A204.1 (cell line): Measurements from ENCODE around the gene PRPF8.
A peak's percentile ranks its signal among the peaks of the same experiment; 100 is the strongest.
"Not testable (repeated sequence)": the region's sequence is repeated elsewhere in the genome, so short reads cannot be mapped to it uniquely, and the experiment has no call there.

ENCODE experiments used
- FAIRE-seq: peaks from 2 replicates; lab custom pipeline; 2012; peaks lifted over from hg19 to GRCh38; lab: Jason Lieb, UNC

The PRPF8 gene

GRCh38 chr17:1716076-1716911 lies 31.6 kb upstream of the PRPF8 start:
- peak; percentile 99 for FAIRE-seq

- no peak for FAIRE-seq
These were observed 31.1 kb upstream of the PRPF8 start for GRCh38 chr17:1715803-1716075.

GRCh38 chr17:1714980-1715802 lies 30.5 kb upstream of the PRPF8 start:
- peak; percentile 16 for FAIRE-seq

- peak; percentile 92 for FAIRE-seq
These were observed 29.8 kb upstream of the PRPF8 start for GRCh38 chr17:1714427-1714979.

- FAIRE-seq = no peak
These were observed 29.3 kb upstream of the PRPF8 start for GRCh38 chr17:1713878-1714426.

GRCh38 chr17:1713160-1713877 lies 28.7 kb upstream of the PRPF8 start:
- FAIRE-seq = no peak

GRCh38 chr17:1712271-1712670 lies 27.6 kb upstream of the PRPF8 start:
- no peak for FAIRE-seq

GRCh38 chr17:1711804-1712203 lies 27.1 kb upstream of the PRPF8 start:
- FAIRE-seq = no peak

- FAIRE-seq = no peak
These were observed 26.3 kb upstream of the PRPF8 start for GRCh38 chr17:1710807-1711553.

GRCh38 chr17:1709971-1710806 lies 25.5 kb upstream of the PRPF8 start, which contains the start of gene TLCD2:
Gene TLCD2, minus strand, starts transcription at chr17:1710377. Its CDS starts 135 bp downstream, at chr17:1710242.
- no peak for FAIRE-seq

GRCh38 chr17:1709403-1709951 lies 24.8 kb upstream of the PRPF8 start:
- no peak for FAIRE-seq

- not testable (repeated sequence) for FAIRE-seq
These were observed 24.2 kb upstream of the PRPF8 start for GRCh38 chr17:1708791-1709346.

- FAIRE-seq = no peak
These were observed 22.4 kb upstream of the PRPF8 start for GRCh38 chr17:1707107-1707506.

- no peak for FAIRE-seq
These were observed 20.3 kb upstream of the PRPF8 start for GRCh38 chr17:1705004-1705403.

- FAIRE-seq = no peak
These were observed 18.4 kb upstream of the PRPF8 start for GRCh38 chr17:1703063-1703462.

- FAIRE-seq = not testable (repeated sequence)
These were observed 15.2 kb upstream of the PRPF8 start for GRCh38 chr17:1699891-1700290.

GRCh38 chr17:1697681-1698080 lies 13.0 kb upstream of the PRPF8 start:
- no peak for FAIRE-seq

- FAIRE-seq = no peak
These were observed 10.7 kb upstream of the PRPF8 start for GRCh38 chr17:1695365-1695764.

GRCh38 chr17:1693339-1693738 lies 8.7 kb upstream of the PRPF8 start:
- FAIRE-seq = no peak
